Measurements from ENCODE around the gene ANKLE2.
"Not testable (repeated sequence)": the region's sequence is repeated elsewhere in the genome, so short reads cannot be mapped to it uniquely, and the experiment has no call there.

Gene ANKLE2

GRCh38 chr12:132776816-132777568, 15.4 kb upstream of the ANKLE2 start:
- no peak for DNase-seq

DNA sequence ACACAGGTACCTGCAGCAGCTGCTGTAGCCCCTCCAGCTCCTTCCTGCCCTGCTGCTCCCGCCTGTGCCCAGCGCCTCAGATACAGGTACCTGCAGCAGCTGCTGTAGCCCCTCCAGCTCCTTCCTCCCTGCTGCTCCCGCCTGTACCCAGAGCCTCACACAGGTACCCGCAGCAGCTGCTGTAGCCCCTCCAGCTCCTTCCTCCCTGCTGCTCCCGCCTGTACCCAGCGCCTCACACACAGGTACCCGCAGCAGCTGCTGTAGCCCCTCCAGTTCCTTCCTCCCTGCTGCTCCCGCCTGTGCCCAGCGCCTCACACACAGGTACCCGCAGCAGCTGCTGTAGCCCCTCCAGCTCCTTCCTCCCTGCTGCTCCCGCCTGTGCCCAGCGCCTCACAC, 14.6 kb upstream of the ANKLE2 start:
- DNase-seq = not testable (repeated sequence)

GRCh38 chr12:132775502-132776229, 14.0 kb upstream of the ANKLE2 start:
- DNase-seq = no peak

GRCh38 chr12:132774646-132775275, 13.1 kb upstream of the ANKLE2 start:
- DNase-seq = no peak

GRCh38 chr12:132774159-132774558, 12.5 kb upstream of the ANKLE2 start:
- no peak for DNase-seq

- DNase-seq = no peak
Observed at GRCh38 chr12:132773077-132773955, 11.7 kb upstream of the ANKLE2 start.

- no peak for DNase-seq
Observed at GRCh38 chr12:132772606-132773005, 11.0 kb upstream of the ANKLE2 start.

DNA sequence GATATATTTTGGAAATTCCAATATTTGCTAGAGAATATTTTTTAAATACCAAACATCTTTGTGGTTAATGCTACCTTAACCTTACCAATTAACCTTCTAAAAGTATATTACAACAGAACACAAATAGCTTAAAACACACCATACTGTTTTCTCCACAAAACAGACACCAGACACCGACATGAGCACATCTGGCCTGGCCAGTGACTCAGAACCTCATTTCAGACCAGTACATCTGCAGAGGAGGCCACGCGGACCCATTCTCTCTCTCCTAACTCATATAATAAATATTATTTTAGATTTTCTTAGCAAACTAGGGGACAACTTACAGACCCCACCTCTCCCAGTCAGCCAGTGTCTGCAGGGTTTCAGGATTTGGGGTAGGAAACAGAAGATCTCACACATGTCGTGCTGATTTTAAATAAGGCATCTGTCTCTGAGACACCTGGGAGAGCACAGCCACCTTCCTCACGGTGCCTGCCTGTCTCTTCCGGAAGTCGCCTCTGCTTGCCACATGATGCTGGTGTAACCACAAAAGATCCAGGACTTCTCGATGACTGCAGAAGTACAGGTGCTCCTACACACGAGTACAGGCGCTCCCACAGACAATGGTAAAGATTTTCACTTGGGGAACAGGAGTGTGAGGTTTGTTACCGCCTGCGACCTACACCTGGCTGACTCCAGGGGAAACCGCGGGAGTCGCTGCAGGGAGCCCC, 9.7 kb upstream of the ANKLE2 start:
- DNase-seq = no peak

DNA sequence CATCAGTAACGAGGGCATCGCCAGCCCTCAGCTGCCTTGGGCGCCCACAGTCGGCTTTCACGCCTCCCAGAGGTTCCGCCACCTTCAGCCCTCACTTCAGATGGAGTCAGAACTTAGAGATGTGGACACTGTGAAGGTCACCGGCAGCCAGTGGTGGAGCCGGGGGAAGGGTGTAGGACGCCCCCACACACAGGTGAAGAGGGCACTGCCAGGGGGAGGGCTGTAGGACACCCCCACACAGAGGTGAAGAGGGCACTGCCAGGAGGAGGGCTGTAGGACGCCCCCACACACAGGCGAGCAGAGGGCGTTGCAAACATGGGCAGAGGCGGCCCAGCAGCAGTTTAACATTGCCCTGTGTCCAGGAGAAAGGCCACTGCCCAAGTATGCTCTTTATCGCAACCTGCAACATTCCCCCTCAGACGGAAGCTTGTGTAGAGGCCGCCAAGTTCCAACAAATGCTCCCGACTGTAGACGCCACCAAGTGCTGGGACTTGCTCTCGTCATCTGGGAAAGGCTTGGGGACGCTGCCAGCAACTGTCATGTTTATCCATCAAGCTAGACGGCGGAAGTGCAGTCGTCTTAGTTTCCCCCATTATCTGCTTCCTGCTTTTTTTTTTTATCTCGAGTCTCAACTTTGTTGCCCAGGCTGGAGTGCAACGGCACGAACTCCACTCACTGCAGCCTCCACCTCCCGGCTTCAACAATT, 4.9 kb upstream of the ANKLE2 start:
- DNase-seq = no peak

GRCh38 chr12:132765361-132765760, 3.7 kb upstream of the ANKLE2 start:
- no peak for DNase-seq

- DNase-seq = no peak
Observed at GRCh38 chr12:132764231-132764630, 2.6 kb upstream of the ANKLE2 start.

DNA sequence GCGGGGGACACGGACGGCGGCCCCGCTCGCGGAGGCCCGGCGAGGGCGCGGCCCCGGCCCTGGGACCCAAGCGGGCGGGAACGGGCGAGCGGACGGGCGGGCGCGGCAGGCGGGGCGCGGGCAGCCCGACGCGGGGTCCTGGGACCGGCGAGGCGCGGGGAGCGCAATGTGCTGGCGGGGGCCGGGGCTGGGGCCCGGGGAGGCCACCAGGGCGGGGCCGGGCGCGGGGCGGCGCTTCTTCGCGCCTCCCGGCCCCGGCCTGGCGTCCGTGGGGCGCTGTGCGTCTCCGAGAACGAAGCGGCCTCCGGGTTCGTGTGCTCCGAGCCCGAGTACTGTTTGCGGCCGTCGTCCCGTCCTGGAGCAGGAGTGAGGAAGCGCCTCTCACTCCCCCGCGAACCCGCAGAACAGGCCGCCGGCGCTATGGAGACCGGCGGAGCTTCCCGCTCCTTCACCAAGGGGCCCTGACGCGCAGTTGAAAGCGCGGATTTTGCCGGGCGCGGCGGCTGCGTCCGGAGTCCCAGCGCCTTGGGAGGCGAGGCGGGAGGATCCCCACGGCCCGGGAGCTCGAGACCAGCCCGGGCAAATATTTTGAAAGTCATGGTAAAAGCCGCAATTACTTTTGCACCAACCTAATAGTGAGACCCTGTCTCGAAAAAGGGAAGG, 420 bp upstream of the ANKLE2 start:
- peak; percentile 85 for DNase-seq

DNA sequence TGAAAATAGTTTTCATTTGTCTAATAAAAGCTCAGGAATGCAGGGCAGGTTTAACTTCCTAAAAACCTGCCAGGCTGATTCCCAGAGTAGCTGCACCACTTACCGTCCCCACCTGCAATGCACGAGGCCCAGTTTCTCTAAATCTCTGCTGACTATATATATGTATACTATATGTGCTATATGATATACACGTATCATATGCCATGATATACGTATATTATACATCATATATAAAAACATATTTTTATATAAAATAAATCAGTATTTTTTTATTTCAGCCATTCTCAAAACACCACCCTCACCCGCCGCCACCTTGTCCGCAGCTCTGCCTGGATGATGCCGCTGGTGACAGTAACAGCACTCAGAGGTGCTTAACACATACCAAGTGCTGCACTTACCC, 2.3 kb downstream of the ANKLE2 start:
- no peak for DNase-seq

DNA sequence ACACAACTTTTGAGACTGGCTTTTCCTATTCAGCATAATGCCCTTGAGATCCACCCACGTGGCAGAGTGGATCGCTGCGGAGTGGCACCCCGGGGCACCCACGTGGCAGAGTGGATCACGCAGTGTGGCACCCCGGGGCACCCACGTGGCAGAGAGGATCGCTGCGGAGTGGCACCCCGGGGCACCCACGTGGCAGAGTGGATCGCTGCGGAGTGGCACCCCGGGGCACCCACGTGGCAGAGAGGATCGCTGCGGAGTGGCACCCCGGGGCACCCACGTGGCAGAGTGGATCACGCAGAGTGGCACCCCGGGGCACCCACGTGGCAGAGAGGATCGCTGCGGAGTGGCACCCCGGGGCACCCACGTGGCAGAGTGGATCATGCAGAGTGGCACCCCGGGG, 2.8 kb downstream of the ANKLE2 start:
- DNase-seq = not testable (repeated sequence)

GRCh38 chr12:132754160-132754932, 7.3 kb downstream of the ANKLE2 start:
- DNase-seq = no peak

- DNase-seq = not testable (repeated sequence)
Observed at GRCh38 chr12:132753670-132754069, 8.0 kb downstream of the ANKLE2 start.

GRCh38 chr12:132748319-132748718, 13.3 kb downstream of the ANKLE2 start:
- DNase-seq = no peak

DNA sequence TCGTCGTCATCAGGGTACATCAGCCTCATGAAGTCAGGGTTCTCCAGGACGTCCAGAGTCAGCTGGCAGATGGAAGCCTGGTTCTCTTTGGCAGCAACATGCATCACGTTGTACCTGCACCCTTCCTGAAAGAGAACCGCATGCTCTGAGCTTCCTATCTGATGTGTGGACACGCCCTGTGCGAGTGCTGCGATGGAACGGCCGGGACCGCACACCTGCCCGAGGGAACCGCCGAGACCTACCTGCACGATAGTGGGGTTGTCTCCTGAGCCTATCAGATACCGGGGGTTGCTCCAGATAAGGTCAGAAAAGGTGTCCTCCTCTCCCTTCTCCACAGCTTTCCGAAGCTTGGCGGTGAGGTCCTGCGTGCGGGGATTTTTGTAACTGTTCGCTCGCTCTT, 13.7 kb downstream of the ANKLE2 start:
- DNase-seq = no peak

GRCh38 chr12:132747395-132747794, 14.2 kb downstream of the ANKLE2 start:
- DNase-seq = no peak

DNA sequence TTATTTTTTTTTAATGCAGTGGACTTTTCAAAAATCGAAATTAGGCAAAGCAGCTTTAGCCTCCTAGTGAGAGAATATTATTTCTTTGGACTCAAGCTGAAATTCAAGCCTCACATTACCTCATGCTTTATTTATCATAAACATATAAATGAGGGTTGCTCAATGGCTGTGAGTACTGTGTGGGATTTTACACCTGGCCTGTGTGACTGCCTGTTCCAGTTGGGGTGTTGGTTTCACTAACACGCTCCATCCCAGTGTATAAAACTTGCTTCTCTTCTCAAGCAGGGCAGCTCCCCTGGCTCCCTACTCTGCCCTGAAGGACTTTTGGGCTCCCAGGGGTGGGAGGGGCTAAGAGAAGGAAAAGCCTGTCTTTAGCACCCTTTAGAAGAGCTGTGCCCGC, 15.0 kb downstream of the ANKLE2 start:
- DNase-seq = no peak
